H9 (cell line): Measurements from ENCODE around the gene S100Z. TPM values are rescaled to one million over a fixed set of nuclear protein-coding genes. Genes with fewer than 3 reads are reported as not detected.

Experiments used
- DNase-seq: peaks from one replicate; pipeline ENCODE4 v3.0.0-alpha.2; 2017
- H2AFZ ChIP-seq: one replicate; pipeline ENCODE4 v1.6.1; 2013; ENCODE audit warnings: mild to moderate bottlenecking, low read length, control low read depth, moderate library complexity
- H2AK5ac ChIP-seq: 2 replicates; pipeline ENCODE4 v1.6.1; 2013; ENCODE audit warnings: low read length, control low read depth, mixed read lengths; ENCODE audit not compliant: insufficient read length
- H2BK120ac ChIP-seq: one replicate; pipeline ENCODE4 v1.6.1; 2013; ENCODE audit warnings: low read depth, mild to moderate bottlenecking, low read length, control low read depth, inconsistent platforms; ENCODE audit not compliant: poor library complexity, severe bottlenecking
- H2BK12ac ChIP-seq: 2 replicates; pipeline ENCODE4 v1.6.1; 2013; ENCODE audit warnings: low read length, control low read depth, mixed read lengths, low read depth; ENCODE audit not compliant: insufficient read length
- H2BK15ac ChIP-seq: 2 replicates; pipeline ENCODE4 v1.6.1; 2013; ENCODE audit warnings: low read depth, low read length, control low read depth
- H2BK20ac ChIP-seq: one replicate; pipeline ENCODE4 v1.6.1; 2013; ENCODE audit warnings: low read depth, mild to moderate bottlenecking, low read length, control low read depth, inconsistent platforms; ENCODE audit not compliant: poor library complexity, severe bottlenecking
- H2BK5ac ChIP-seq: 2 replicates; pipeline ENCODE4 v1.6.1; 2013; ENCODE audit warnings: low read length, control low read depth, mixed read lengths; ENCODE audit not compliant: insufficient read length
- H3K14ac ChIP-seq: 2 replicates; pipeline ENCODE4 v1.6.1; 2013; ENCODE audit warnings: low read length, control low read depth; ENCODE audit not compliant: insufficient read depth
- H3K18ac ChIP-seq: 2 replicates; pipeline ENCODE4 v1.6.1; 2013; ENCODE audit warnings: low read depth, mild to moderate bottlenecking, mixed read lengths, low read length, control low read depth; ENCODE audit not compliant: insufficient read length
- H3K23ac ChIP-seq: 2 replicates; pipeline ENCODE4 v1.6.1; 2013; ENCODE audit warnings: low read length, control low read depth, mixed read lengths, low read depth; ENCODE audit not compliant: insufficient read length
- H3K23me2 ChIP-seq: 2 replicates; pipeline ENCODE4 v1.6.1; 2013; ENCODE audit warnings: low read depth, mild to moderate bottlenecking, mixed read lengths, low read length, control low read depth; ENCODE audit not compliant: insufficient read length, poor library complexity, severe bottlenecking
- H3K27ac ChIP-seq: 2 replicates; pipeline ENCODE4 v1.5.1; 2013; ENCODE audit warnings: low read length, control low read depth, mixed read lengths, low read depth; ENCODE audit not compliant: insufficient read length
- H3K27me3 ChIP-seq: 2 replicates; pipeline ENCODE4 v1.6.1; 2013; ENCODE audit warnings: low read length, control low read depth, inconsistent platforms; ENCODE audit not compliant: insufficient read depth
- H3K4ac ChIP-seq: 2 replicates; pipeline ENCODE4 v1.6.1; 2013; ENCODE audit warnings: low read depth, mild to moderate bottlenecking, control low read depth, inconsistent platforms, low read length, moderate library complexity
- H3K4me1 ChIP-seq: 2 replicates; pipeline ENCODE4 v1.6.1; 2013; ENCODE audit warnings: low read length, control low read depth, inconsistent platforms; ENCODE audit not compliant: insufficient read depth
- H3K4me2 ChIP-seq: 2 replicates; pipeline ENCODE4 v1.6.1; 2013; ENCODE audit warnings: low read length, control low read depth, mixed read lengths; ENCODE audit not compliant: insufficient read length, insufficient read depth
- H3K56ac ChIP-seq: 2 replicates; pipeline ENCODE4 v1.6.1; 2013; ENCODE audit warnings: low read depth, mild to moderate bottlenecking, mixed read lengths, low read length, control low read depth; ENCODE audit not compliant: insufficient read length
- H3K79me1 ChIP-seq: 2 replicates; pipeline ENCODE4 v1.6.1; 2013; ENCODE audit warnings: low read depth, mild to moderate bottlenecking, moderate library complexity, low read length, control low read depth, inconsistent platforms; ENCODE audit not compliant: insufficient read depth, poor library complexity, severe bottlenecking
- H3K79me2 ChIP-seq: 2 replicates; pipeline ENCODE4 v1.6.1; 2013; ENCODE audit warnings: low read length, control low read depth, inconsistent platforms; ENCODE audit not compliant: insufficient read depth
- H3K9ac ChIP-seq: 2 replicates; pipeline ENCODE4 v1.6.1; 2013; ENCODE audit warnings: low read length, control low read depth, mixed read lengths; ENCODE audit not compliant: insufficient read length; ENCODE audit errors: extremely low read depth
- H3K9me3 ChIP-seq: one replicate; pipeline ENCODE4 v1.6.1; 2013; ENCODE audit warnings: low read depth, low read length, inconsistent platforms; ENCODE audit not compliant: control insufficient read depth
- H3T11ph ChIP-seq: one replicate; pipeline ENCODE4 v1.6.1; 2013; ENCODE audit warnings: mild to moderate bottlenecking, low read length, control low read depth, inconsistent platforms
- H4K20me1 ChIP-seq: one replicate; pipeline ENCODE4 v1.6.1; 2013; ENCODE audit not compliant: control insufficient read depth, insufficient read length, insufficient read depth
- H4K5ac ChIP-seq: 2 replicates; pipeline ENCODE4 v1.6.1; 2013; ENCODE audit warnings: low read depth, mild to moderate bottlenecking, mixed read lengths, low read length, control low read depth; ENCODE audit not compliant: insufficient read length
- H4K8ac ChIP-seq: replicated peaks from 2 replicates; pipeline ENCODE4 v1.6.1; 2013; ENCODE audit warnings: low read length, control low read depth, mixed read lengths, low read depth; ENCODE audit not compliant: insufficient read length
- H4K91ac ChIP-seq: 2 replicates; pipeline ENCODE4 v1.6.1; 2013; ENCODE audit warnings: low read depth, mild to moderate bottlenecking, moderate library complexity, mixed read lengths, low read length, control low read depth; ENCODE audit not compliant: insufficient read length
- H3K27ac Mint-ChIP-seq, 3 experiments: 2 replicates in 2 of 3; 3 replicates in 1 of 3; pipeline ENCODE4 v1.8.0; 2020 to 2021; ENCODE audit warnings: mixed read lengths in 3 of 3, mild to moderate bottlenecking in 1 of 3, moderate library complexity in 1 of 3
- H3K27me3 Mint-ChIP-seq: 2 replicates; pipeline ENCODE4 v1.8.0; 2021; ENCODE audit warnings: low read depth, mild to moderate bottlenecking, moderate library complexity, mixed read lengths
- H3K36me3 Mint-ChIP-seq, 3 experiments: 2 replicates in 2 of 3; 3 replicates in 1 of 3; pipeline ENCODE4 v1.8.0; 2020 to 2021; ENCODE audit warnings: low read depth in 3 of 3, mixed read lengths in 3 of 3; ENCODE audit not compliant: insufficient read depth in 1 of 3
- H3K4me1 Mint-ChIP-seq, 2 experiments: 2 replicates each; pipeline ENCODE4 v1.8.0; 2020; ENCODE audit warnings: mixed read lengths in 2 of 2
- H3K4me3 Mint-ChIP-seq, 2 experiments: 2 replicates in 1 of 2; 3 replicates in 1 of 2; pipeline ENCODE4 v1.8.0; 2020 to 2021; ENCODE audit warnings: mild to moderate bottlenecking in 2 of 2, mixed read lengths in 2 of 2, moderate library complexity in 1 of 2
- H3K9me3 Mint-ChIP-seq, 2 experiments: 2 replicates in 1 of 2; 3 replicates in 1 of 2; pipeline ENCODE4 v1.8.0; 2020; ENCODE audit warnings: mild to moderate bottlenecking in 2 of 2, mixed read lengths in 2 of 2, moderate library complexity in 1 of 2
- WGBS: extraction: QIAGEN DNeasy Blood & Tissue Kit; methylation state at CpG from one replicate; pipeline ENCODE4 v1.1.7; 2013; ENCODE audit warnings: missing lambda C conversion rate, low lambda C conversion rate, mixed read lengths; ENCODE audit not compliant: insufficient read length; ENCODE audit errors: extremely low coverage; 5-methylcytosine and 5-hydroxymethylcytosine counted together
- total RNA-seq: library from RNA; stranded (reverse); gene quantifications from 2 replicates; pipeline ENCODE4 v1.2.1, GENCODE V29; 2021
- TF ChIP-seq, protein P1 (sequence below): fragments of 200-600 bp; sonication (generic); conservative IDR thresholded peaks from 3 replicates; pipeline ENCODE4 v1.8.0; 2021; ENCODE audit warnings: antibody characterized with exemption, mild to moderate bottlenecking

Gene S100Z
- total RNA-seq, 1 experiment from 2014 or later: not detected

DNA sequence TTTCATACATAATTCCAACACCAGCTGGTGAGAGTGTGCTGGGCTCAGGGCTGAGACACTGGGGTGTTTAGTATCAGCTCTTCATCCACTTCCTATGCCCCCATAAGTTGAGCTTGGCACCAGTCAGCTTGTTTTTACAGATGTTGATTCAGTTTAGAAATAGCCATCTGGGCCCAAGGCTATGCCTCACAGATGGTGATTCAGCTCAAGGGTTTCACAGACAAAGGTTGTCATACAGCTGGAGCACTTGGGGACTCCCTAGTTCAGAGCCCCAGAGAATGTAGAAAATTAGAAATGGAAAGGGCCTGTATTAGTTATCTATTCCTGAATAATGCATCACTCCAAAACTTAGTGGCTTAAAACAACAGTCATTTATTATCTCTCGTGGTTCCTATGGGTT is 92.8 kb downstream of the S100Z start:
- Histone ChIP-seq H3K4me1 (no peaks in the 10 kb centered on the region), H4K8ac (no peak overlapping the region), H3K9me3 (no peaks in the 10 kb centered on the region), H3K4me2 (no peak overlapping the region), H2AFZ (no peak overlapping the region), H2AK5ac (no peak overlapping the region), H2BK120ac (no peak overlapping the region), H3K9ac (no peak overlapping the region), H3K79me1 (no peaks in the 10 kb centered on the region), H2BK5ac (no peak overlapping the region), H3T11ph (no peak overlapping the region), H3K23ac (no peak overlapping the region), H3K23me2 (no peaks in the 10 kb centered on the region), H2BK15ac (no peak overlapping the region), H3K14ac (no peak overlapping the region), H3K18ac (no peak overlapping the region), H3K79me2 (no peaks in the 10 kb centered on the region), H4K5ac (no peak overlapping the region), H4K91ac (no peak overlapping the region), H3K27me3 (no peaks in the 10 kb centered on the region), H4K20me1 (no peaks in the 10 kb centered on the region), H3K56ac (no peak overlapping the region), H2BK20ac (no peak overlapping the region), H2BK12ac (no peak overlapping the region), H3K4ac (no peak overlapping the region), H3K27ac (no peak overlapping the region)
- H3K27me3 Mint-ChIP-seq: no peaks in the 10 kb centered on the region; the same call in 1 of the 2 replicates
- H3K27ac Mint-ChIP-seq: no peak overlapping the region
- no peaks in the 10 kb centered on the region for H3K9me3 Mint-ChIP-seq
- DNase-seq: no peak
- H3K4me3 Mint-ChIP-seq: no peak overlapping the region
- WGBS: no CpG with 5 or more reads among the region's 1 CpG
- TF ChIP-seq, protein P1, sequence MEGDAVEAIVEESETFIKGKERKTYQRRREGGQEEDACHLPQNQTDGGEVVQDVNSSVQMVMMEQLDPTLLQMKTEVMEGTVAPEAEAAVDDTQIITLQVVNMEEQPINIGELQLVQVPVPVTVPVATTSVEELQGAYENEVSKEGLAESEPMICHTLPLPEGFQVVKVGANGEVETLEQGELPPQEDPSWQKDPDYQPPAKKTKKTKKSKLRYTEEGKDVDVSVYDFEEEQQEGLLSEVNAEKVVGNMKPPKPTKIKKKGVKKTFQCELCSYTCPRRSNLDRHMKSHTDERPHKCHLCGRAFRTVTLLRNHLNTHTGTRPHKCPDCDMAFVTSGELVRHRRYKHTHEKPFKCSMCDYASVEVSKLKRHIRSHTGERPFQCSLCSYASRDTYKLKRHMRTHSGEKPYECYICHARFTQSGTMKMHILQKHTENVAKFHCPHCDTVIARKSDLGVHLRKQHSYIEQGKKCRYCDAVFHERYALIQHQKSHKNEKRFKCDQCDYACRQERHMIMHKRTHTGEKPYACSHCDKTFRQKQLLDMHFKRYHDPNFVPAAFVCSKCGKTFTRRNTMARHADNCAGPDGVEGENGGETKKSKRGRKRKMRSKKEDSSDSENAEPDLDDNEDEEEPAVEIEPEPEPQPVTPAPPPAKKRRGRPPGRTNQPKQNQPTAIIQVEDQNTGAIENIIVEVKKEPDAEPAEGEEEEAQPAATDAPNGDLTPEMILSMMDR: no peak
- 0 out of 4 replicates have a peak, but pooled peaks cover 0 to 3% of the 10 kb centered on the region in 2 experiments for H3K4me1 Mint-ChIP-seq
- no peaks in the 10 kb centered on the region; a peak in 2 of 7 replicates for H3K36me3 Mint-ChIP-seq
